Hepatocyte (in vitro differentiated cells): ENCODE data around the gene MCF2L2. TPM values are rescaled to one million over a fixed set of nuclear protein-coding genes. Genes with fewer than 3 reads are reported as not detected.
A peak's percentile ranks its signal among the peaks of the same experiment; 100 is the strongest.

Experiments used
- DNase-seq: peaks from one replicate; pipeline ENCODE4 v3.0.0-alpha.2; 2016; ENCODE audit warnings: low spot score
- H2AFZ ChIP-seq: fragments of 200-600 bp; sonication (generic); 2 replicates; pipeline ENCODE4 v1.6.0; 2016; ENCODE audit warnings: antibody characterized with exemption, mild to moderate bottlenecking
- H3K27ac ChIP-seq: fragments of 200-600 bp; sonication (generic); 2 replicates; pipeline ENCODE4 v1.5.1; 2016; ENCODE audit warnings: mild to moderate bottlenecking
- H3K27me3 ChIP-seq: fragments of 200-600 bp; sonication (generic); 2 replicates; pipeline ENCODE4 v1.6.1; 2016
- H3K36me3 ChIP-seq: fragments of 200-600 bp; sonication (generic); replicated peaks from 2 replicates; pipeline ENCODE4 v1.5.1; 2016; ENCODE audit warnings: low read depth; ENCODE audit not compliant: insufficient read depth
- H3K4me1 ChIP-seq: fragments of 200-600 bp; sonication (generic); 2 replicates; pipeline ENCODE4 v1.5.1; 2016; ENCODE audit warnings: mild to moderate bottlenecking, moderate library complexity; ENCODE audit not compliant: insufficient read depth
- H3K4me2 ChIP-seq: fragments of 200-600 bp; sonication (generic); 2 replicates; pipeline ENCODE4 v1.6.0; 2016
- H3K4me3 ChIP-seq: fragments of 200-600 bp; sonication (generic); 2 replicates; pipeline ENCODE4 v1.5.1; 2016; ENCODE audit warnings: mild to moderate bottlenecking
- H3K79me2 ChIP-seq: fragments of 200-600 bp; sonication (generic); 2 replicates; pipeline ENCODE4 v1.6.0; 2017; ENCODE audit warnings: mild to moderate bottlenecking
- H3K9me2 ChIP-seq: fragments of 200-600 bp; sonication (generic); replicated peaks from 2 replicates; pipeline ENCODE4 v1.6.0; 2017; ENCODE audit warnings: mild to moderate bottlenecking; ENCODE audit not compliant: insufficient read depth
- H3K9me3 ChIP-seq: fragments of 200-600 bp; sonication (generic); 2 replicates; pipeline ENCODE4 v1.5.1; 2016; ENCODE audit warnings: low read depth, mild to moderate bottlenecking
- H4K20me1 ChIP-seq: fragments of 200-600 bp; sonication (generic); 2 replicates; pipeline ENCODE4 v1.6.0; 2016; ENCODE audit warnings: mild to moderate bottlenecking; ENCODE audit not compliant: insufficient read depth, poor library complexity, severe bottlenecking
- CTCF ChIP-seq: fragments of 200-600 bp; sonication (generic); IDR thresholded peaks from 2 replicates; pipeline ENCODE4 v1.5.1; 2016; ENCODE audit warnings: antibody characterized with exemption, mild to moderate bottlenecking; ENCODE audit not compliant: poor library complexity
- EZH2 ChIP-seq: fragments of 200-600 bp; sonication (generic); IDR thresholded peaks from 2 replicates; pipeline ENCODE4 v1.6.1; 2016; ENCODE audit warnings: antibody characterized with exemption, mild to moderate bottlenecking, borderline replicate concordance
- EZH2phosphoT487 ChIP-seq: fragments of 200-600 bp; sonication (generic); IDR thresholded peaks from one replicate; pipeline ENCODE4 v1.6.1; 2018; ENCODE audit warnings: antibody characterized with exemption, mild to moderate bottlenecking, low read depth, moderate library complexity; ENCODE audit not compliant: unreplicated experiment, severe bottlenecking
- WGBS: methylation state at CpG from one replicate; pipeline ENCODE4 v1.1.6; 2016; ENCODE audit warnings: low lambda C conversion rate; ENCODE audit errors: missing lambda C conversion rate; 5-methylcytosine and 5-hydroxymethylcytosine counted together
- polyA plus RNA-seq: library from polyadenylated mRNA; unstranded; fragments of >200 nt; fragmentation: Nextera tagmentation; extraction: Ambion mirVana; gene quantifications from 2 replicates; pipeline ENCODE4 v1.2.1, GENCODE V29; 2016
- total RNA-seq: library from RNA; depleted of rRNA; stranded (reverse); fragments of >200 nt; gene quantifications from 2 replicates; pipeline ENCODE4 v1.2.3, GENCODE V29; 2014

The MCF2L2 gene
- total and polyA plus RNA-seq, 2 experiments from 2014 or later: 0.17 to 0.63 TPM

- H3K36me3 ChIP-seq: no peaks in the 10 kb centered on the region
- no peak overlapping the region for H3K27ac ChIP-seq
- no peaks in the 10 kb centered on the region for H4K20me1 ChIP-seq
- no peaks in the 10 kb centered on the region for H3K27me3 ChIP-seq
- no peaks in the 10 kb centered on the region for H3K9me2 ChIP-seq
- H3K9me3 ChIP-seq: no peaks in the 10 kb centered on the region
- H3K4me3 ChIP-seq: no peak overlapping the region
- H2AFZ ChIP-seq: no peak overlapping the region
- H3K4me1 ChIP-seq: peaks cover 5% of the 10 kb centered on the region
- H3K79me2 ChIP-seq: no peaks in the 10 kb centered on the region
- no peak for DNase-seq
- 81% methylated on average over 3 of the region's 3 CpGs for WGBS
- H3K4me2 ChIP-seq: no peak overlapping the region
- TF ChIP-seq EZH2 (no peak), CTCF (no peak), EZH2phosphoT487 (no peak)
Observed at GRCh38 chr3:183354325-183354831, 74.0 kb downstream of the MCF2L2 start.

- H3K36me3 ChIP-seq: no peaks in the 10 kb centered on the region
- no peaks in the 10 kb centered on the region for H3K9me2 ChIP-seq
- peaks cover 5% of the 10 kb centered on the region for H3K4me1 ChIP-seq
- WGBS: 89% methylated on average over 7 of the region's 7 CpGs
- H2AFZ ChIP-seq: no peak overlapping the region
- H3K27me3 ChIP-seq: no peaks in the 10 kb centered on the region
- no peaks in the 10 kb centered on the region for H3K79me2 ChIP-seq
- no peaks in the 10 kb centered on the region for H3K9me3 ChIP-seq
- no peak overlapping the region for H3K27ac ChIP-seq
- H3K4me2 ChIP-seq: no peak overlapping the region
- DNase-seq: no peak
- H4K20me1 ChIP-seq: no peaks in the 10 kb centered on the region
- H3K4me3 ChIP-seq: no peak overlapping the region
- TF ChIP-seq CTCF (no peak), EZH2 (no peak), EZH2phosphoT487 (no peak)
Observed at GRCh38 chr3:183353421-183353820, 75.0 kb downstream of the MCF2L2 start.

DNA sequence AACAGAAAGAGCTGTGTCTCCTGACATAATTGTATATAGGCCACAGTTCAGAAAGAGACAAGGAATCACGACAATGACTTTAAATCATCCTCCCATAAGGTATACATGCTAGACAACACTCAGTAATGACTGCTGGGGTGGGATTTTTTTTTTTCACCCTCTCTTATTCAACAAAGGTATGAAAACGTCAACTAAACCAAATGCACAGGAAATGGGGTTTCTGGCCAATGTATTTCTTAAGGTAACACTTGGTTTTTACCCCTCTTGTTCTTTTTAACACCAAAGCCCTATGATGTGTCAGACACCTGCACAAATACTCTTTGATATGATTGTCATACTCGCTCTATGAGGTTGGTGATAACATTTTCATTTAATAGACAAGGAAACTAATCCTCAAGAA, 78.3 kb downstream of the MCF2L2 start:
- Histone ChIP-seq H2AFZ (no peak overlapping the region), H3K27ac (peak overlapping the region; percentile 25), H3K9me3 (no peaks in the 10 kb centered on the region), H4K20me1 (no peaks in the 10 kb centered on the region), H3K4me1 (peaks cover 5% of the 10 kb centered on the region), H3K4me2 (no peak overlapping the region), H3K4me3 (no peak overlapping the region), H3K9me2 (no peaks in the 10 kb centered on the region), H3K79me2 (no peaks in the 10 kb centered on the region), H3K27me3 (no peaks in the 10 kb centered on the region), H3K36me3 (no peaks in the 10 kb centered on the region)
- TF ChIP-seq CTCF: no peak
- TF ChIP-seq EZH2phosphoT487: no peak
- TF ChIP-seq EZH2: no peak
- DNase-seq: no peak
- 82% methylated on average over 3 of the region's 3 CpGs for WGBS
